Activated CD8-positive, alpha-beta memory T cell treated with anti-CD3 and anti-CD28 coated beads for 48 hours (primary cell): ENCODE measurements around the gene EXOSC6.
"Not testable (repeated sequence)": the region's sequence is repeated elsewhere in the genome, so short reads cannot be mapped to it uniquely, and the experiment has no call there.

Experiments
- DNase-seq, 3 experiments: peaks; one replicate each; pipeline ENCODE4 v3.0.0-alpha.2; 2020; ENCODE audit warnings: low read depth in 2 of 3, low spot score in 2 of 3

The EXOSC6 gene

DNA sequence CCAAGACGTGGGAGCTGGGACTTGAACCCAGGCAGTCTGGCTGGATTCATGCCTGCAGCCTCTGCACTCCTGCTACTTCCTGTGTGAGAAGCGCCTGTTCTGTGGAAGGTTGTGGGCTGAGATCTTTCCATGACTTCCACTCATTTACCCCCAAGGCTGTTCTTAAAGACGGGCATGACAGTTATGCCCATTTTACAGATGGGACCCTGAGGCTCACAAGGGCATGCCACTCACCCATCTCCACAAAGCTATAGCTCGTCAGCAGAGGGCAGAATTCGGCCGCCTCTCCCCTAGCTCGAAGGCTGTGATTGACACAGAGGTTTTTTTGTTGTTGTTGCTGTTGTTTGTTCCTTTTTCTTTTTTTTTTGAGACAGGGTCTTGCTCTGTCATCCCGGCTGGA, 51.7 kb downstream of the EXOSC6 start:
- not testable (repeated sequence) for DNase-seq

DNA sequence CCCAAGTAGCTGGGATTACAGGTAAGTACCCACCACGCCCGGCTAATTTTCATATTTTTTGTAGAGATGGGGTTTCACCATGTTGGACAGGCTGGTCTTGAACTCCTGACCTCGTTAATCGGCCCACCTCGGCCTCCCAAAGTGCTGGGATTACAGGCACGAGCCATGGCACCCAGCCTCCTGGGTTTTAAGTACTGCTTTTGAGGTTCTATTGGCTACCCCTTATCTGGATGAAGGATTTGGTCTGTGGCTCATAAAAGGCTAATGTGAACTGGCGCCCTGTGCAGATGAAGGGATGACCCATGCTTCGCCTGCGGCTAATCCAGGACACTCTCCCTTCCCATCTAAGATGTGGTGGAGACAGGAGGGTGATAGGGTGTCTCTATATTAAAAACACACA, 52.6 kb downstream of the EXOSC6 start:
- DNase-seq, result not testable (repeated sequence)

DNA sequence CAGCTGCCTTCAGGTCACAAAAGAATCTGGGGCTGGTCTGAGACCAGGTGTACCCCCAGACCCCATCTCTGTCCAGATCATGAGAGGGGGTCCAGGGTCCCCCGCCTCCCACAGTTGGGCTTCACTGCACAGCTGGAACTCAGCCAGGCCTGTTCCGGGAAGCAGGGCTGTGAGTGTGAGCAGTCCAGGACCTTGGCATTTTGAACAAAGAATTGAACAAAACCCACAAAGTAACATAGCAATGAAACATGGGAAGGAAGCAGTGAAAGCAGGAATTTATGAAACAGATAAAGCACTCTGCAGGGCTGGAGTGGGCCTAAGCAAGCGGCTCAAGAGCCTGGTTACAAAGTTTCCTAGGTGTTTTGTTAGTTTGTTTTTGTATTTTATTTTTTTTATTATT, 53.1 kb downstream of the EXOSC6 start:
- DNase-seq, result not testable (repeated sequence)

DNA sequence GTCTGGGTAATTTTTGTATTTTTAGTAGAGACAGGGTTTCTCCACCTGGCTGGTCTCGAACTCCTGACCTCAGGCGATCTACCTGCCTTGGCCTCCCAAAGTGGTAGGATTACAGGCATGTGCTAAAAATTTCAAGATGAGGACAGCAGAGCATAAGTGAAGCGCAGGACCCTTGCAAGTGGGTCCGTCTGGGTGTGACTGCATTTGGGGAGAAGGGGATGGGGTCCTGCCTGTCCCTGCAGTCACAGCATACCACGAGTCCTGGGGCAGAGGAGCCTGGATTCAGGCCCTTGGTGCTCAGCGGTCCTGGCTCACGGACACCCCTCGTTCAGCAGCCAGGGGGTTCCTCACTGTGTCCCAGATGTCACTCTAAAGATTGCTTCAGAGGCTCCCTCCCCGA, 53.5 kb downstream of the EXOSC6 start:
- DNase-seq, result not testable (repeated sequence)

DNA sequence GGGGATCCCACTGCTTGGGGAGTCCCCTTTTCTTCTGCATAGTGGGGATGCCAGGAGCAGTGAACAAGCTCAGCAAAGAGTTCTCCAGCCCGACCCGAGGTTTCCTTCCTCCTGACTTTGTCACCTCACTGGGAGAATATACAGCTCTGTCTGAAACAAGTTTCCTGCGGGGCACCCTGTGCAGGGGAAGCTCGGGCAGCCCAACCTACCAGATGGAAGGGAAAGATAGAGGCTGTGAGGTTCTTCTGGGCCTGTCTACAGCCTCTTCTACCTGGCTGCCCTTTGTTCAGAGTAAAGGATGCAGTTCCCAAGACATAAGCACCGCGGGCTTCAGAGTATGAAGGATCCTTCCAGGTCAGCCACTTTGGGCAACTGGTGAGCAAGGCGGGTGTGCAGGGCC, 54.1 kb downstream of the EXOSC6 start:
- not testable (repeated sequence) for DNase-seq
